ENCODE results near the gene TTLL8.

TTLL8 gene

DNA sequence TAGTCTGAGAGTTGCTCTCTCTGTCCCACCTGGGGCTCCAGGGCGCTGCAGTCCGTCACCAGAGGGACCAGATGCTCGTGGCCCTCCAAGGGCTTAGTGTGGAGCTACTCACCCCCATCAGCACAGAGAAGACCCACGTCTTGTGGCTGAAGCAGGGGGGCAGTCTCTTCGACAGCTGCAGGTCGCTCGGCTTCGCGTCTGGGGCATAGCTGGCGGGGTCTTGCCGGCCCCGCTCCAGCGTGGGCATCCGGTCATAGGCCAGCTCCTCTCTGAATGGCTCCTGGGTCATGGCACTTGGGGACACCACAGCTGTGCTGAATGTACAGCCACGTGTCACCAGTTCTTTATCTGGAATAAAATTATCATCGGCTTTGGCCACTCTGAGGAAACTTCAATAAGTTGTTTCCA is 26.5 kb upstream of the TTLL8 start:
- TF ChIP-seq, protein P1, sequence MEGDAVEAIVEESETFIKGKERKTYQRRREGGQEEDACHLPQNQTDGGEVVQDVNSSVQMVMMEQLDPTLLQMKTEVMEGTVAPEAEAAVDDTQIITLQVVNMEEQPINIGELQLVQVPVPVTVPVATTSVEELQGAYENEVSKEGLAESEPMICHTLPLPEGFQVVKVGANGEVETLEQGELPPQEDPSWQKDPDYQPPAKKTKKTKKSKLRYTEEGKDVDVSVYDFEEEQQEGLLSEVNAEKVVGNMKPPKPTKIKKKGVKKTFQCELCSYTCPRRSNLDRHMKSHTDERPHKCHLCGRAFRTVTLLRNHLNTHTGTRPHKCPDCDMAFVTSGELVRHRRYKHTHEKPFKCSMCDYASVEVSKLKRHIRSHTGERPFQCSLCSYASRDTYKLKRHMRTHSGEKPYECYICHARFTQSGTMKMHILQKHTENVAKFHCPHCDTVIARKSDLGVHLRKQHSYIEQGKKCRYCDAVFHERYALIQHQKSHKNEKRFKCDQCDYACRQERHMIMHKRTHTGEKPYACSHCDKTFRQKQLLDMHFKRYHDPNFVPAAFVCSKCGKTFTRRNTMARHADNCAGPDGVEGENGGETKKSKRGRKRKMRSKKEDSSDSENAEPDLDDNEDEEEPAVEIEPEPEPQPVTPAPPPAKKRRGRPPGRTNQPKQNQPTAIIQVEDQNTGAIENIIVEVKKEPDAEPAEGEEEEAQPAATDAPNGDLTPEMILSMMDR (conservative IDR thresholded peaks at IDR 0.05; ENCODE audit: low read depth, low read length) = no peak

GRCh38 chr22:50084080-50084477 is 26.0 kb upstream of the TTLL8 start:
- Histone ChIP-seq H3K79me2 (ENCODE audit: insufficient read depth, low read depth) (no peaks in the 10 kb centered on the region), H3K4me1 (ENCODE audit: low read depth, poor library complexity, severe bottlenecking) (no peaks in the 10 kb centered on the region), H4K20me1 (ENCODE audit: insufficient read depth) (no peaks in the 10 kb centered on the region), H2AFZ (ENCODE audit: low read depth) (no peak overlapping the region), H3K9ac (no peak overlapping the region), H3K36me3 (ENCODE audit: insufficient read depth) (no peaks in the 10 kb centered on the region), H3K4me2 (no peak overlapping the region), H3K27me3 (ENCODE audit: insufficient read depth, low read depth) (peaks cover 13% of the 10 kb centered on the region; the same call in 1 of the 2 replicates), H3K27ac (no peak overlapping the region), H3K4me3 (IDR thresholded peaks at IDR 0.05; ENCODE audit: insufficient read depth, low read depth, low read length) (no peak overlapping the region)
- TF ChIP-seq, protein P1 (conservative IDR thresholded peaks at IDR 0.05; ENCODE audit: low read depth, low read length) = no peak

More for the DNA sequence above, 26.5 kb upstream of the TTLL8 start:
- Histone ChIP-seq H3K27me3 (ENCODE audit: insufficient read depth, low read depth) (peaks cover 13% of the 10 kb centered on the region; the same call in 1 of the 2 replicates), H3K79me2 (ENCODE audit: insufficient read depth, low read depth) (no peaks in the 10 kb centered on the region), H2AFZ (ENCODE audit: low read depth) (no peak overlapping the region), H3K4me2 (no peak overlapping the region), H3K4me1 (ENCODE audit: low read depth, poor library complexity, severe bottlenecking) (no peaks in the 10 kb centered on the region), H3K4me3 (IDR thresholded peaks at IDR 0.05; ENCODE audit: insufficient read depth, low read depth, low read length) (no peak overlapping the region), H3K36me3 (ENCODE audit: insufficient read depth) (no peaks in the 10 kb centered on the region), H3K9ac (no peak overlapping the region), H4K20me1 (ENCODE audit: insufficient read depth) (no peaks in the 10 kb centered on the region), H3K27ac (no peak overlapping the region)

GRCh38 chr22:50083462-50084079 is 25.5 kb upstream of the TTLL8 start:
- no peak overlapping the region for H3K4me3 ChIP-seq (IDR thresholded peaks at IDR 0.05; ENCODE audit: insufficient read depth, low read depth, low read length)
- H3K36me3 ChIP-seq (ENCODE audit: insufficient read depth) = no peaks in the 10 kb centered on the region
- peaks cover 13% of the 10 kb centered on the region; the same call in 1 of the 2 replicates for H3K27me3 ChIP-seq (ENCODE audit: insufficient read depth, low read depth)
- no peak overlapping the region for H3K4me2 ChIP-seq
- TF ChIP-seq, protein P1 (conservative IDR thresholded peaks at IDR 0.05; ENCODE audit: low read depth, low read length) = no peak
- no peak overlapping the region for H3K27ac ChIP-seq
- no peaks in the 10 kb centered on the region for H3K79me2 ChIP-seq (ENCODE audit: insufficient read depth, low read depth)
- no peaks in the 10 kb centered on the region for H4K20me1 ChIP-seq (ENCODE audit: insufficient read depth)
- H2AFZ ChIP-seq (ENCODE audit: low read depth) = no peak overlapping the region
- H3K9ac ChIP-seq = no peak overlapping the region
- no peaks in the 10 kb centered on the region for H3K4me1 ChIP-seq (ENCODE audit: low read depth, poor library complexity, severe bottlenecking)

GRCh38 chr22:50082961-50083461 is 24.9 kb upstream of the TTLL8 start:
- Histone ChIP-seq H3K79me2 (ENCODE audit: insufficient read depth, low read depth) (no peaks in the 10 kb centered on the region), H3K4me3 (IDR thresholded peaks at IDR 0.05; ENCODE audit: insufficient read depth, low read depth, low read length) (no peak overlapping the region), H3K27ac (no peak overlapping the region), H3K36me3 (ENCODE audit: insufficient read depth) (no peaks in the 10 kb centered on the region), H2AFZ (ENCODE audit: low read depth) (no peak overlapping the region), H3K9ac (no peak overlapping the region), H3K27me3 (ENCODE audit: insufficient read depth, low read depth) (peaks cover 13% of the 10 kb centered on the region; the same call in 1 of the 2 replicates), H3K4me1 (ENCODE audit: low read depth, poor library complexity, severe bottlenecking) (no peaks in the 10 kb centered on the region), H3K4me2 (no peak overlapping the region), H4K20me1 (ENCODE audit: insufficient read depth) (no peaks in the 10 kb centered on the region)
- TF ChIP-seq, protein P1 (conservative IDR thresholded peaks at IDR 0.05; ENCODE audit: low read depth, low read length) = no peak
